HG03139 (cell line): ENCODE measurements around the gene MAP3K3.
A peak's percentile ranks its signal among the peaks of the same experiment; 100 is the strongest.

Source experiments
- ATAC-seq: cut with Tn5 transposase; IDR thresholded peaks from one replicate; pipeline ENCODE4 v1.9.1; 2021; ENCODE audit not compliant: unreplicated experiment

Gene MAP3K3

DNA sequence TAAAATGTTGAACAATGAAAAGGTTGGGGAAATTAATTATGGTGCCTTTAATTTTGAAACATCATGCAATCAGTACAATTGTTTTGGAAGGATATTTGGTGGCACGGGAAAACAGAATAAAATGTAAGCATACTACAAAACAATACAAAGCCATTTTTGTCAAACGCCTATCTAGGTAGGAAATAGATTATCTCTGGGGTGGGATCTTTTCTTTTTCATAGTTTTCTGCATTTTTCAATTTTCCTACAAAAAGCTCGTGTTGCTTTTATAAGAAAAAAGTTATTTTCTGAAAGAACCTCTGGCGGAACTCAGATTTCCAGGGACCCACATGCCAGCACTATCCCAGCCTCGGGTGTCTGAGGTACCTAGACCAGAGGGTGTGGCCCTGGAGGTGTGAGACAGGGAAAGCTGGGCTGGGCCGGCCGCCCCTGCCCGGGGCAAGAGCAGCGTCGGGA, 961 bp upstream of the MAP3K3 start:
- ATAC-seq: no peak

DNA sequence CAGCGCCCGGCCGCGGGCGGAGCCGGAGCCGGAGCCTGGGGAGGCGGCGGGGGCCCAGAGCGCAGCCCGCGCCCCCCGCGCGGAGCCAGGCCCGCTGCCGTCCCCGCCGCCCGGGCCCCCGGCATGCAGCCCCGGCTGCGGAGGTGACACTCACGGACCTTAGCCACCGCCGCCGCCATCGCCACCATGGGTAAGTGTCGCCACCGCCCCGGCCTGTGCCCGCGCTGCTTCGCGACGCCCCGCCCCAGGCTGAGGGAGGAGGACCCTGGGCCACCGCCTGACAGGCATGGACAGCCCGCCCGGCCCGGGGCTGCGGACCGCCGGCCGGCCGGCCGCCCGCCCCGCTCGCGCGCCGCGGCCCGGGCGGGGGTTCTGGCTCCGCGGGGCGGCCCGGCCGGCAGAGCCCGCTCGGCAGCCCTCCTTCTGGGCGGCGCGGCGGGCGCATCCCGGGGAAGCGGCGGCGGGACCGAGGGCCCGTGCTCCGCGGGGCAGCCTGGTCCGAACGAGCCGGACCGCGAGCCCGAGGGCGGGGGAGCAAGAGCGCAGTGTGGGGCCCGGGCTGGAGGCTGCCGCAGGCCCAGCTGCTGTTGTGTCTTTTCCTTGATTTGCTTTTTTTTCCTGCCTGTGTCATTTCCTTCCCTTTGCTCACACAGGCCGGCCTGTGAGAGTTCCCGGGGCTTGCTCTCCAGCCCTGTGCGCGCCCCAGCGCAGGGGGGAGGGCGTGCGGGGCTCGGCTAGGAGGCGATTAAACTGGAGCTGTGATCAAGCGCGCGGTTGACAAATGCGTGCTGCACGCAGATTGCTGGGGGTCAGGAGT, 565 bp downstream of the MAP3K3 start:
- peak; percentile 13 for ATAC-seq

DNA sequence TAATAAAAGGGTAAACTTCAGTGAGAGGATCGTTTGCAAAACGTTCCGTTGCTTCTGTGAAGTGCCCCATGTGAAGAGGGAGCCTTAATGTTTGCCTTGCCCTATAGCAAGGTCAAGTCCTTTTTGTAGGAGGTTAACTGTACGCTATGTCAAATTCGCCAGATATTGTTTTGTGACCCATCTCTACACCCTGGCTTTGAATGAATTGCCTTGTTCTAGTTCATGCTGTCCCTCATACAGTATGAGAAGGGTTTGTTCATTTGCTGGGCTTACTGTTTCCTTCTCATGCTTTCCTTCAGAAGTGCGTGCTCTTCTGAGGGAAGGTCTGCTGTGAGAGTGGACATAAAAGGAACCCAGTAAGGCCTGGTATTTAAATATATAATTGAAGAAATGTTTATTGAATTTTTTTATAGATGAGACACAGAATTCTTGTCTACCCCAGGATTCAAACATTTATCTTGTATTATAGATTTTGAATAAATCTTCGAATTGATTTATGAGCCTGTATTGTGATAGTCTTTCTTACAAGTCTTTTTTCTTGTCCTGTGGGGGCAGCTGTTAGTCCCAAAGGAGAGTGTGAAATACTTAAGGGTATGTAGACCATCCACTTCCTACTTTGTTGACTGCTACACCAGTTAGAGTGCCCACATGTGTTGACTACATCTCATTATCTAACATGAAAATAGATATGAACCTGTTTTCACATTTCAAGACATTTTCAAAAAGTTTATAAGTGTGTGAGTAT, 1.7 kb downstream of the MAP3K3 start:
- no peak for ATAC-seq

DNA sequence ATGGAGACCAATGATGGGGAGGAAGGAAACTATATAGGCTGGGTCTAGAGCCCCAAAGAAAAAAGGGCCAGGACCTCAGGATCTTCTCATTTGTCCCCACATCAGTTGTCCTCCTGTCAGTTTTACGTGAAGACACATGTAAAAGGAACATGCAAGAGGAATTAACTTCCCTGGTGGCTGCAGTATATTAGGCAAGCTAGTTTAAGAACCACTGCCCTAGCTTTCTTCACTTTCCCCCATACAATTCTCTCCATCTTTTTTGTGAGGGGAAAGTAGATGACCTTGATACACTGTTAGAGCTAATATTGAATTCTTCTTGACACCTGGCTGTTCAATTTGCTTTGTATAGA, 2.3 kb downstream of the MAP3K3 start:
- ATAC-seq: no peak

DNA sequence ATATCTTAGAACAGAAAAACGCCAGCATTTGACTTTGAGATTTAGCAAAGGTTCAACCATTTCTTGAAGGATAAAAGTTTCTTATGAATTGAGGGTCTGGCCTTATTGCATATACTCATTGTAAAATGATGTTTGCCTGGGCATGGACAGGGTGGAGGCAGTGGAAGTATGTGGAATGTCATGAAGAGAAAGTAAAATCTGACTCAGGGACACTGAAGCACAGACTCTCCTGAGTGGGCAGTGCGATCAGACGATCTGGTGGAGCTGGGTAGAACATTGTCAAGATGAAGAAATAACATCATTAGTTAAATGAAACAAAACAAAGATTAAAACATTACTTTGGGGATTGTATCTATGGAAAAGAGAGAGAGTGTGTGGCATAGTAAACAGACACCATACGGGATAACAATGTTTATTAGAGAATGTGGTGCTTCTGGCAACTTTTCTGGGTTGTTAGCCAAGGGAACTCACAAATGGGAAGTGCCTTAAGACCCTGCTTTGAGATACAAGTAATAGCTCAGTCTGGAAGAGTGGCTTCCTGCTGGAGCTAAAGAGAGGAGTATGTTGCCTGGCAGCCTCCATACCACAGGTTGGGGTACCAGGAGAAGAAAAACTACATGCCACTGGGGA, 4.4 kb downstream of the MAP3K3 start:
- no peak for ATAC-seq

DNA sequence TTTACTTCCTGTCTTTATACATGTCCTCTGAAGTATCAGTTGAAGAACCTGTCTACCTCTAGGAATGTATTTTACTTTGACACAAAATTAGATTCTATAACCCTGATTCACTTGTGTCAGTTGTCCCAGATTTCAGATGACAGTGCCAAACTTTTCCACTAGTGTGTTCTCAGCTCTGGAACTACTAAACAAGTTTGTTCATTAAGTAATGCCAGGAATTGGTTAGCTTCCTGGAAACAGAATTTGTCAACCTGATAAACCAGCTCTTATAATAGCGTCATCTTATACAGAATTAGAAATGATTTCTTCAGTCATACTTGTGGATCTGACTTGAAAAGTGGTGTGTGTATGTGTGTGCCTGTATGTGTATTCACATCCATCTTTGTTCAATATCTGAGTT, 7.4 kb downstream of the MAP3K3 start:
- no peak for ATAC-seq

DNA sequence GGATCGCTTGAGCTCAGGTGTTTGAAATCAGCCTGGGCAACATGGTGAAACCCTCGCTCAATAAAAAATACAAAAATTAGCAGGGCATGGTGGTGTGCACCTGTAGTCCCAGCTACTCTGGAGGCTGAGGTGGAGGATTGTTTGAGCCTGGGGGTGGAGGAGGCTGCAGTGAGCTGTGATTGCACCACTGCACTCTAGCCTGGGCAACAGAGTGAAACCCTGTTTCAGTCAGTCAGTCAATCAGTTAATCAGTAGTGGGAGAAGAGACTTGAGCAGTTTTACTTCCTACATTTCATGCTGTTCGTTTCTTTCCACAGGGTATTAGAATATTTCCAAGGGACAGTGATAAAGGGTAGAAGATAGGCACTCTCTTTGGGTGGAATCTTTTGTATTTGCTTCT, 8.8 kb downstream of the MAP3K3 start:
- ATAC-seq: no peak

DNA sequence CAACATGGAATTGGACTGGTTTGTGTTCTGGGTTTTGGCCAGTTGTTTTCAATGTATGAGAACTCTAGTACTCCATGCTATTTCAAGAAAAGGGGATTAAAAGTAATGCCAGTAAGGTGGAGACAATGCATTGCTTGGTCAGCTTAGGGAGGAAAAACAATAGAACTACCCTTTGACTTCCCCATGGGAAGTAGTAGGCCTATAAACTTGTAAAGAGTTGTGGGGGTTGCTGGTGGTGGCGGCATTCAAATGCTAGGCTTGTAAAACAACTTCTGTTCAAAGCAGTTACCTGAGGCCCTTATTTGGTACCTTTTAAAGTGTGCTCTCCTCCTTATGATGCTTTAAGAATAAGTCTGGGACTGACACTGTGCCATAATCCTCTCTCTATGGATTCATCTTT, 9.4 kb downstream of the MAP3K3 start:
- no peak for ATAC-seq

DNA sequence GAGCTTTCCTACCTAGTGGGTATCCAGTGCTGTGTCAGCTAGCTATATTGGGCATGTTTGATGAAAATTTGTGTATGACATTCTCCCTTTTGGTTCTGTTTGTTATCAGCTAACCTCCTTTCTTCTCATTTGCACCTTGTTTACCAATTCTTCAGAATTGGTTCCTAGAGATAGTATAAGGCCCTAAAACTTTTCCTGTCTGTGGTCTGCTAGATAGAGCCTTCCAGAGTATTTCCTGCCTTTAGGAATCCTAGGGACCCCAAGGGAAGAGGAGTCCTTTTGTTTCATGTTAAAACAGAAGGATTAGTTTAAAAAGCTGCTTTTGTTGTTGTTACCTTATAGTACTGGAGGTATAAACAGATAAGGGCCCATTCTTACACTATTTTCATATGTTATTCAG, 11.5 kb downstream of the MAP3K3 start:
- ATAC-seq: no peak

DNA sequence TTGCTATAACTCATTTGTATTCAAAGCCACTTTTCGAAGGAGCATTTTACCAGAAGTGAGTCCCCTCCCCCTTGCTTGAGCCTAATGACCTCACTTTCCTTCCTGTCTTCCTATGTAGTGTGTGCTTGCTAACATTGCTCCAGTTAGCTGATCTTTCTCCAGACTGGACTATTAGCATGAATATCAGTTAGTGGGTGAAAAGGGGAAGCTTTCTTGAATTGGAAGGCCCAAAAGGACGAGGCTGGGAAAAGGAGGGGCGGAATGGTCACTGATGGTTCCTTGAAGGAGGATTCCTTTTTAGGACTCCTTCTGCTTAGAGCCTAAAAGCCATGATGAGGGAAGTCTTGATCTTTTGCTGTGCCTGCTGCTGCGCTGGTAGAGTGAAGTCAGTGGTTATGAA, 11.9 kb downstream of the MAP3K3 start:
- no peak for ATAC-seq

DNA sequence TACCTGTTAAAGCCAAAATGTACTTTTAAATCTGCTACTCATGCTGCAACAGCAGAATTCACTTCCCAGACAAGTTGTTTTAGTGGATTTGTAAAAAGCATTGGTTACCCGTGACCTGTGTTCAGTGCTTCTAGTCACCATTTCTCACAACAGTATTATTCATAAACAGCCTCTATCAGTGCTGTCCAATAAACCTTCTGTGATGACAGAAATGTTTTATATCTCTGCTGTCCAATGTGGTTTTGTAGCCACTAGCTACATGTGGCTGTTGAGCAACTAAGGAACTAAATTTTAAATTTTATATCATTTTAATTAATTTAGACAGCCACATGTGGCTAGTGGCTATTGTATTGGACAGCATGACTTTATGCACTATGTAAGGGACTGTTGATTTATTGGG, 12.6 kb downstream of the MAP3K3 start:
- no peak for ATAC-seq

DNA sequence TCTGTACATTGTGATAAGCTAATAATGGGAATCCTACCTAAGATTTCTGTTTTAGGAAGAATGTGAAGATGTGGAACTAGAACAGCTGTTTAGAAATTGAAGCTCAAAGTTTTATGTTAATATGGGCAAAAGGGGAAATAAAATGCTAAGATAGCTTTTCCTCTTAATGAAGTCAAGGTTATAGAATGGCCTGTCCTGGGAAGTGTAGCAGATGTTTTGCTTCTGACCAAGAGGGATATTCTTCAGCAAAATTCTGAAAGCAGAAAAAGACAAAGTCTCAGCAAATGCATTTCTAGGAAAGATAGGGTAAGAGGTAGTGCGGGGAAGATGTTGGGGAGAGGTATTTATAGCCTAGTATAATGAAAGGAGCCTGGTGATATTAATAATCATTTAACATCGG, 13.1 kb downstream of the MAP3K3 start:
- no peak for ATAC-seq

DNA sequence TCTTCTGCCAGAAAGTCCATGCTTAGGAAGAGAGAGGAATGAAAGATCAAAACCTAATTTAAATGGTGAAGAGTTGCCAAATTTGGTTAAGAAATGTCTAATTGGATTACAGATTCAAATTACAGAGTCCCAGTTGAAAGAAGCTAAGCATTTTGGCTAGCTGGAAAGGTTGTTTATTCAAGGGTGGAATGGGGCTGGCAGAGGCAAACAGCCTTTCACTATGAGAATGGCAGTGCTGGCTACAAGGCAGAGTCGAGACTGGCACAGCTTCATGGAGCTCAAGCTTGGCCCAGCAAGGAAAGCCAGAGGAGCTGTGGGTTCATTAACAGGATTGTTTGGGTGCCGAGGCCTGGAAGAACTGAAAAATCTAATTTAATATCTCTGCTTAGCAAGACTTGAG, 13.6 kb downstream of the MAP3K3 start:
- no peak for ATAC-seq

DNA sequence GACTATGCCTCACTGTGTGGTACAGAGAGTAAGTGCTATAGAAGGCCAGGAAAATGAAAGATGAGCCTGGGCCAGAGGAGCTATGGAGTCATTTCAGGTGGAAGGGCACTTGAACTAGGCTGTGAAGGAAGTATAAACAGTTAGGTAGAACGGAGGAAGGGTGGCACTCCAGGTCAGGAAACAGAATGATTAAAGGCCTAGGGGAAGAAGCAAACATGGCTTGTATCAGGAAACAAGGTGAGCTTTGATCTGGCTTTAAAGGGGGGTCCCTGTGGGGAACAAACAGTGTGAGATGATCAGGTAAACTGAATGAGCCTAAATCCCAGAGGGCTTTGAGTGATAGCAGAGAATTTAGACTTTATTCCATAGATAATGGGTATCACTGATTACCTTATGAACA, 16.9 kb downstream of the MAP3K3 start:
- ATAC-seq: no peak

DNA sequence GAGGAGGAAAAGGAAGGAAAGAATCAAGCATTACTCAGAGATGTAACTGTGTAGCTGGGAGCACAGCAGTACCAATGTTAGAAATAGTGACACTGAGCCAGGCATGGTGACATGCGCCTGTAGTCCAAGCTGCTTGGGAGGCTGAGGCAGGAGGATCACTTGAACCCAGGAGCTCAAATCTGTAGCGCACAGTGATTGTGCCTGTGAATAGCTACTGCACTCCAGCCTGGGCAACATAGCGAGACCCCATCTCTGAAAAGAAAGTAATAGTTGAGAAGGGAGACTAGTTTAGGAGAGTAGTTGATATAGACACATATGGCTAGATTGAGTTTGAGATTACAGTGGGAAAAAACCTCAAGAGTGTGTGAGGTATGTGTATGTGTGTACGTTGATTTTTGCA, 17.8 kb downstream of the MAP3K3 start:
- no peak for ATAC-seq

DNA sequence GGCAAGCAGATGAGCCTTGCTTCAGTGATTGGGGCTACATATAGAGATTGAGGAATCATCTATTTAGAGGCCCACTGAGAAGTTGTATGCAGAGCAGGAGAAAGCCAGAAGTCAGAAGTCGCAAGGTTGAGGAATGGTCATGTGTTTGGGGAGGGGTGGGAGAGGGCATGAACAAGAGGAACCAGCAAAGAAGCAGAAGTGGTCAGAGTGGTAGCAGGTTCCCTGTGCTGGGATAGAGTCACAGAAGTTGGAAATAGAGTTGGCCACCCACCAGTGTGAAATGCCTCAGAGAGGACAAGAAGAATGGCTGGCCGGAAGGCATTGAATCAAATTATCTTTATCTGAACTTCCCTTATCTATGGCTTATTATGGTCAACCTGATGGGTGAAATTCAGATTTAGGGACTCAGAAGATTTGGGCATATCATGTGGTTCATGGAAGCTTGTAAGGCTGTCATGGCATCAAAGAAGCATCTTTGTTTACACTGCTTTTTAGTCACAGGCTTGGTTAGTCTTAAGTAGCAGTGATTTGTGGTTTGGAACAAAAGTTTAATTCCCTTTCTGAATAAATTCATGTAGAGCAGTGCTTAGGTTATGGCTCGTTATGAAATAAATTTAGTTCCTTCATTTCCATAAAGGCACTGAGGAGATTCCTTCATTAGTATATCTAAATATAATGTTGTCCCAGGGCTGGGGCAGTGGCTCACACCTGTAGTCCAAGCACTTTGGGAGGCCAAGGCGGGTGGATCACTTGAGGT, 19.7 kb downstream of the MAP3K3 start:
- no peak for ATAC-seq

DNA sequence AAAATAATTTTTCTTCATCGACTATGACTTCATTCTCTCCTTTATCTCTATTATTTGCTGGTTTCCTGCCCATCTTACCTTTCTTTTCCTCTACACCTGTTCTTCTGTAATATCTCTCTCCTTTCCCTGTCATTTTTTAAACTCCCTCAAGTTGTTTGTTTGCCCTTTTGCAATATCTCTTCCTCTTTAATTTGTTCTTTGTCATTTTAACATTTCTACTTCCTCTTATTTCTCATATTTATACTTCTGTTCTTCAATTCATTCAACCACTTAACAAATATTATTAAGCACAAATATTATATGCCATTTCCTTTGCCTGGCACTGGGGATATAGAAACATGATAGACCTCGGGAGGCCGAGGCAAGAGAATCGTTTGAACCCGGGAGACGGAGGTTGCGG, 22.6 kb downstream of the MAP3K3 start:
- no peak for ATAC-seq

DNA sequence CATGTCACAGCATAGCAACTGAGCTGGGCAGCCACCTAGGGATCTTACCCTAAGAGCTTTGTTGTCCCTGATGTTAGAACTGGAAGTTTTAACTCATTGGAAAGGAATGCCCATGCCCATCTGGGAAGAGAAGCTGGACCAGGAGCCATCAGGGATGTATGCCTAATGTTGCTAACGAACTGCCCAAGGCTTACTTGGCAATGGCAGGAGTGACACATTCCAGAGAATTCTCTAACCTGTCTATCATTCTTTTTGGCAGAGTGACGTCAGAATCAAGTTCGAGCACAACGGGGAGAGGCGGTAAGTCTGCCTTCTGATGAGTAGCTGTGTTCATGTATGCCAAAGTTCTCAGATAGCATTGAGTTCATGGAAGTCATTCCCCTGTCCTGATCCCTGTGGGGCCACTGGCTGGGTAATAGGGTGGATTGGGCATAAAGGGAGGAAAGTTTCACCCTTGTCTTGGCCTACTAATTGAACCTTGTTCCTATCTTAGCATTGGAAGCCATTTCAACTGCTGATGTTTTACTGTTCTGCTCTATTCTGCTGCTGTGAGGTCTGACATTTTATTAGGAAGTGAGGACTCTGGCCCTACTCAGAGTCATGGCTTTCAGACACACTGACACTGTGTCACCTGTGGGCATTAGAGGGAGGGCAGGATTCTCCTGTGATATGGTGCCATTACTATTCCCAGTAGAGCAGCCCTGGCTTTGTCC, 23.7 kb downstream of the MAP3K3 start:
- peak; percentile 48 for ATAC-seq

DNA sequence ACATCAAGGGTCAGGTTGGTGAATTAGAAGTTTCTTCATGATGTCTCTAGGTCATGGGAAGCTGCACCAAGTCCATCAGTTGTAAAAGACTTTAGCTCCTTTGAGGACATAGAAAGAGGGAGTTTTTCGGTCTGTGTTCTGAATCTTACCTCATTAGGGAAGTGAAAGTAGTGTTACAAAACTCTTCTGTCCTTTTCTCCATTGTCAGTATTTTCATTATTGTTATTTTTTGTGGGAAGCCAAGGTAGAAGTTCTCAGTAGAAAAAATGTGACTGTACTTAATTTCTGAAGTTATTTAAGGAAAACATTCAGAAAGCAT, 24.2 kb downstream of the MAP3K3 start:
- ATAC-seq: peak; percentile 73

DNA sequence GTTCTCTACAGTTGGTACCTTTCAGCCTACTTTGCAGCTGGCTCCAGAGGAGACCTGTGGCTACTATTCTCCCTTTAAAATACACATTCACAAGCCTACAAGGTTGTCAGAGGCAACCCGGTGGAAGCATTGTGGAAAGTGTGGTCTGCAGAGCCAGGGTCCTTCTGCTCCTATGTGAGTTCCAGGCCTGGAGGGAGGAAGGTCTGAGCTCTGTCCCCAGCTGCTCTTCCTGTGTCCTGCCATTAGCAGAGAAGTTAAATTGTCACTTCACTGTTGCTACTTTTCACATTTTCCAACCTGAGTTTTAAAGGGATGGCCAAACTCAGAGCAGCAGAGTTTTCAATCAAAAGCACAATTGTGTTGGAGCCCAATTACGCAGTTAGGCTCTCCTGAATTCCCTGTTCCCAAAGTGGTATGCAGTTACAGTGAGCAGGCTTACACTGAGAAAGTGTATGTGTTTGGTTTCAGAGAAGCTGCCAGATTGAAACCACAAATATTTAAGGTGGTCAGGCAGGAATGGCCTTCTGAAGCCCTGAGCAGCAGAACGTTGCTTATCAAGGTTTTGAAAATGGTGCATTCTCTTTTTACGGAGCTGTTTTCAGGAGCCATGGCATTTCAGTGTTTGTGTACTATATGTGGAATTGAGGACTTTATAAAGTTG, 25.0 kb downstream of the MAP3K3 start:
- no peak for ATAC-seq
